Measurements from ENCODE around the gene CACNA1C.
A peak's percentile ranks its signal among the peaks of the same experiment; 100 is the strongest.
"Not testable (repeated sequence)": the region's sequence is repeated elsewhere in the genome, so short reads cannot be mapped to it uniquely, and the experiment has no call there.

CACNA1C gene

DNA sequence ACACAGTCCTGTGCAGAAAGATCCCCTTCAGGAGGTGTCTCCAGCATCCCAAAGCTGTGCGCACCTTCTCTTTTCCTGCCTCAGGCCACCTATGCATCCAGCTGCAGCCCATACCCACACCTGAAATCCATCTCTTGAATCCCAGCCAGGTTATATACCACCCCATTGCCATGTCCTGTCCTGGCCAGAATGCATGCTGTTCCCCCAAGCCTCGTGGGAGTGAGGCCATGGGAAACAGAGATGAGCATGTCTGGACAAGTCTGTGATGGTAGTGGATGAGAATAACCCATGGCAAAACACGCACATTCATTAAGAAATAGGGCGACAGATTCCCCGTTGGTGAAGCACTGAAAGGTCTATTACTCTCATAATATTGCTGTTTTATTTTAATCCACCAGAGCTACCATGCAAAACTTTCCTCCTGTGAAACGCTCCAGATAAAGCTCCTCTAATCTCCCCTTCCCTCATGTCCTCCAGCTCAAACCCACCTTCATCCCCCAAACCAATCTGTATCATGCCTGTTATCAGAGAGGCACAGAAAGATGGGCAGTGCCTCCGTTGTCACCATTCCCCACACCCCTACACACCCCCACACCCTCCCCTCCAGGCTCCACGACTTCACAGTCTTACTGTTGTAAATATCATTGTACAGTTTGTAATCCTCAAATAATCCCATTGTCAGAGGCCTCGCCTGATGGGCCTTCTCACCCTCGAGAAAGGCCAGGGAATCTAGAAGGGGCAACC lies 644.4 kb downstream of the CACNA1C start:
- DNase-seq (ENCODE audit: low read depth), result no peak
- H3K4me3 ChIP-seq (ENCODE audit: low read depth, low read length), result no peak overlapping the region

DNA sequence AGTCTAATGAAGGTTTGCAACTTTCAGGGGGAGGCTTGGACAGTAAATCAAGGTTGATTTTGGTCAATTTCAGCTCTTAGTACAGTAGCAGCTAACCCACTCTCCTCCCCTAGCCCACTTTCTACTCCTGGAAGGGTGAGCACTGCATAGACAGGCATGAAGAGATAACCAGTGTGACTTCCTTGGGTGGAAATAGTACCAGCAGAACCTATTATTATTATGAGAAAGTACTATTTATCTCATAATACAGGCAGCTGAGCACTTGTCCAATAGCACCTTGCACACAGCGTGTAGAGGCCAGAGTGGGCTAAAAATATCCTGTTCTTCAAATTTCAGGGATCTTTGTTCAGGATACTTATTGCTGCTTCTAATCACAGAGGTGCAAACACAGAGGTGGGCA lies 645.8 kb downstream of the CACNA1C start:
- no peak overlapping the region for H3K4me3 ChIP-seq (ENCODE audit: low read depth, low read length)
- DNase-seq (ENCODE audit: low read depth), result no peak

- no peak overlapping the region for H3K4me3 ChIP-seq (ENCODE audit: low read depth, low read length)
- DNase-seq (ENCODE audit: low read depth), result no peak
Measured at GRCh38 chr12:2710701-2711100, 657.9 kb downstream of the CACNA1C start.

DNA sequence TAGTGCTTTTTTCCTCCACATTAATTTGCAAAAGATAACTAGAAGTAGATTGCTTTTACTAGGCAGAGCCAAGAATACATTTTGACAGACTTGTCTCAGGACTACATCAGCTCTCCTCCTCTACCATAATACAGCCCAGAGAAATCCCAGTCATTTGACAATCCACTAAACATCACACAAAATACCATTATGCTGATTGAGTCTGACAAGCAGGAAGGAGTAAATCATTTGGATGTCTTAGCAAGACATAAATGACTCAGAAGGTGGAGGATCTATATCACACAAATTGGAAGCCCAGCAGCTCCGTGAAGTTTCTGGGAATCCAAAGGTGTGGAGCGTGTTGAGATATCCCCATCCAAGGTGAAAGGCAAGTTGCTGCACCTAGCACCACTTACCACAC lies 666.6 kb downstream of the CACNA1C start:
- no peak for DNase-seq (ENCODE audit: low read depth)
- no peak overlapping the region for H3K4me3 ChIP-seq (ENCODE audit: low read depth, low read length)

DNA sequence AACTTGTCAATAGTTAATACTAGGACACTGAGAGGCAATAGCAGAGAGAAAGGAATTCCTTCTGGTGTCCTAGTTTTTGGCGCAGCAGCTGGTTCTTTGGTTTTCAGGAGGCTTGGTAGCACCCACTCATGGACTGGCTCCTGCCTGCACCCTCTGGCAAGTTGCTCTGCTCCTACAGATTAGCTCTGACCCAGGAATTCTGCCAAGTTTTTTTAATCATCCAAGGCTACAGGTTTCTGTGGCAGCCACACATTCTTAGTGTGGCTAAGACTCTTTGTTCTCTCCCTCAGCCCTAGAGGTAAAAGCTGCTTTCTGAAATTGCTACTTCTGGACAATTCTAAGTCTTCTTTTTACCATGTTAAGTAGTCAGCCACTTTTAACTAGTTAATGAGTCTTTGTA lies 670.0 kb downstream of the CACNA1C start:
- no peak for DNase-seq (ENCODE audit: low read depth)
- H3K4me3 ChIP-seq (ENCODE audit: low read depth, low read length), result no peak overlapping the region

GRCh38 chr12:2732290-2732689 lies 679.5 kb downstream of the CACNA1C start:
- no peak overlapping the region for H3K4me3 ChIP-seq (ENCODE audit: low read depth, low read length)
- no peak for DNase-seq (ENCODE audit: low read depth)

GRCh38 chr12:2733493-2734355 lies 680.9 kb downstream of the CACNA1C start:
- no peak for DNase-seq (ENCODE audit: low read depth)
- H3K4me3 ChIP-seq (ENCODE audit: low read depth, low read length), result no peak overlapping the region

- no peak overlapping the region for H3K4me3 ChIP-seq (ENCODE audit: low read depth, low read length)
- no peak for DNase-seq (ENCODE audit: low read depth)
Measured at GRCh38 chr12:2735432-2735831, 682.6 kb downstream of the CACNA1C start.

GRCh38 chr12:2737656-2738241 lies 685.0 kb downstream of the CACNA1C start:
- H3K4me3 ChIP-seq (ENCODE audit: low read depth, low read length), result no peak overlapping the region
- no peak for DNase-seq (ENCODE audit: low read depth)

DNA sequence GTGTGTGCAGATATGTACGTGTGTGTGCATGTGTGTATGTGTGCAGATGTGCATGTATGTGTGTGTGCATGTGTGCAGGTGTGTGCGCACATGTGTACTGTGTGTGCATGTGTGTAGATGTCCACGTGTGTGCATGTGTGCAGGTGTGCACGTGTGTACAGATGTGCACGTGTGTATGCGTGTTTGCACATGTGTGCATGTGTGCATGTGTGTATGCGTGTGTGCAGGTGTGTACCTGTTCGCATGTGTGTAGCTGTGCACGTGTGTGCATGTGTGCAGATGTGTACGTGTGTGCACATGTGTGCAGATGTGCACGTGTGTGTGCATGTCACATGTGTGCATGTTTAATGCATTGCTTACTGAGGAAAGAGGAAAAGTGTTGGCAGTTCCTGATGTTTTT lies 686.3 kb downstream of the CACNA1C start:
- DNase-seq (ENCODE audit: low read depth), result no peak
- no peak overlapping the region for H3K4me3 ChIP-seq (ENCODE audit: low read depth, low read length)

DNA sequence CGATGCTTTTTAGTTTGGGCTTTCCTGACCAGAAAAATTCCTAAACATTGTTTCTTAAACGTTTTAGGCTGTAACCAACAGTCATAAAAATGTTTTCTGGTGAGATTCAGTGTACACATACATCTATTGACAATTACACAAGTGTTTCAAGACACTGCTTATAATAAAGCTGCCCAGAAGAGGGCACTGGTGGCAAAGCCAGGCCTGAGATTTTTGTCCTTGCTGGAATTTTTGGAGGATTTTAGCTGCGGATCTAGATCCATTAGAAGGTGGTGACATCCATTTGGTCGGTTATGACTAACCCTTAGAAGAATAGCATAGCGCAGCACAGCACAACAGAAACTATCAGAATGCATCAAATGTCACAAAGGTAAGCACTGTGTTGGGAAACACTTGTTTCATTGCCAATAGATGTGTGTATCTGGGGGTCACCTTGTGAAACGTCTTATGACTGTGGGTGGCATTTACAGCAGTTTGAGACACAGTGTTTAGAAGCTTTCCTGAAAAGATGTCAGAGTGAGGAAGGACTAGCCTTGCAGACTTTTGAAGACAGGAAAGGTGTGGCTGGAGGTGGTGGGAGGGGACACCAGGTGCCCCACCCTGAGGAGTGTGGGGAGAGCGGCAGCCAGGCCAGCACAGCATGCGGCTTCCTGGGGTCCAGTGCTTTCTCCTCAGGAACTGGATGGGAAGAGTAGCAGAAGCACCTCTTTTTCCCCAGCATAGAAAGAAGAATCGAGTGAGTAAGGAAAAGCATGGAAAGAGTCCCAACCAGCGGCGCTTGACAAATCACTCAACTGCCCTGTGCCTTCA lies 687.2 kb downstream of the CACNA1C start:
- H3K4me3 ChIP-seq (ENCODE audit: low read depth, low read length), result no peak overlapping the region
- DNase-seq (ENCODE audit: low read depth), result peak; percentile 1

GRCh38 chr12:2742037-2742436 lies 689.2 kb downstream of the CACNA1C start:
- not testable (repeated sequence) for DNase-seq (ENCODE audit: low read depth); H3K4me3 ChIP-seq (ENCODE audit: low read depth, low read length)

- DNase-seq (ENCODE audit: low read depth), result no peak
- no peak overlapping the region for H3K4me3 ChIP-seq (ENCODE audit: low read depth, low read length)
Measured at GRCh38 chr12:2743478-2743877, 690.7 kb downstream of the CACNA1C start.

GRCh38 chr12:2745655-2746054 lies 692.9 kb downstream of the CACNA1C start:
- DNase-seq (ENCODE audit: low read depth), result no peak

More at GRCh38 chr12:2745655-2746054, 692.9 kb downstream of the CACNA1C start:
- no peak overlapping the region for H3K4me3 ChIP-seq (ENCODE audit: low read depth, low read length)

Data from skeletal muscle cell (primary cell).